GM19238 (cell line): ENCODE data around the gene NTNG1.

ENCODE experiments used
- DNase-seq: peaks from one replicate; pipeline ENCODE4 v3.0.0; 2011; ENCODE audit warnings: low spot score; ENCODE audit not compliant: insufficient read length

Gene NTNG1

DNA sequence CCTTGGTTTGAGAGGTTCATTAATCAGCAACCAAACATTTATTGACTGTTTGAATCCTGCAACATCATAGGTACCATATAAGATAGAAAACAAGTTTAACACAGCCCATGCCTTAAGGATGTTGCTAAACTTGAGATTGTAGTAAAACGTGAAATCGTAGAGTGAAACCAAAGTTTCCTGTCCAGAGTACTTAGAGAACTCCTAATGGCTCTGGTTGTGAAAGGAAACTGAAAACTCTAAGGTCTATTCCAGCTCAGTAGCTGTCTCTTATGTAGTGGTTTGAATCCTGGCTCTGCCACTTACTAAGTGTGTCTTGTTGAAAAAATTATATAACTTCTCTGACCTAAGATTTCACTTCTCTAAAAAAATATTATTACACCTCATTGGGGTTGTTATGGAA, 310.9 kb downstream of the NTNG1 start:
- no peak for DNase-seq

DNA sequence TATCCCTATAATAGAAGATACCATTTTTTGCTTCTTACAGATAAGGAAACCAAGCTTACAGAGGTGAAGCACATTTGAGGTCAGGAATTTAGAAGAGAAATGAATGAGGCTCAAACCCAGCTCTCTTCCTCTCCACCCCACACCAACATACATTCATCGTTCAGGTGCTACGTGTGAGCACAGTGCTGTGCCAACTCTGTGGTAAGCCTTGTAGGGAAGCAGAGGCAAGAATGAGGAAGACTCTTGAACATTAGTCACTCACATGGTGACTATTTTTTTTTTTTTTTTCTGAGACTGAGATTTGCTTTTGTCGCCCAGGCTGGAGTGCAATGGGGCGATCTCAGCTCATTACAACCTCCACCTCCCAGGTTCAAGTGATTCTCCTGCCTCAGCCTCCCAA, 314.0 kb downstream of the NTNG1 start:
- no peak for DNase-seq

DNA sequence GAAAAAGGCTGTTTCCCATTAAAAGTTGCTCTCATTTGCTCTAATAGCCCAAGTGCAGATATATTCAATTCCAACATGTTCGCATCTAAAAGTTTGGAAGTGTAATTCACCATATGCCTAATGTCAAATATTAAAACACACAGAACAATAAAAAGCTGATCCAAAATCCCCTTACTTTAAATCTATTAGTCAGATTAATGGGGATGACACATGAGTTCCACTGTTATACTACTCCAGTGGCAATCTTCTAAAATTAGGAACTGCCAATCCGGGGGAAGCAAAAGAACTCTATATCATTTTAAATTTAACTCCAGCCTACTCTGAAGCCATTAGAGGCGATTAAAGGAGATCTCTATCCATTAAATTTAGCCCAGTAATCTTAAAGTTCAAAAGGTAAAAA, 317.1 kb downstream of the NTNG1 start:
- DNase-seq = no peak

DNA sequence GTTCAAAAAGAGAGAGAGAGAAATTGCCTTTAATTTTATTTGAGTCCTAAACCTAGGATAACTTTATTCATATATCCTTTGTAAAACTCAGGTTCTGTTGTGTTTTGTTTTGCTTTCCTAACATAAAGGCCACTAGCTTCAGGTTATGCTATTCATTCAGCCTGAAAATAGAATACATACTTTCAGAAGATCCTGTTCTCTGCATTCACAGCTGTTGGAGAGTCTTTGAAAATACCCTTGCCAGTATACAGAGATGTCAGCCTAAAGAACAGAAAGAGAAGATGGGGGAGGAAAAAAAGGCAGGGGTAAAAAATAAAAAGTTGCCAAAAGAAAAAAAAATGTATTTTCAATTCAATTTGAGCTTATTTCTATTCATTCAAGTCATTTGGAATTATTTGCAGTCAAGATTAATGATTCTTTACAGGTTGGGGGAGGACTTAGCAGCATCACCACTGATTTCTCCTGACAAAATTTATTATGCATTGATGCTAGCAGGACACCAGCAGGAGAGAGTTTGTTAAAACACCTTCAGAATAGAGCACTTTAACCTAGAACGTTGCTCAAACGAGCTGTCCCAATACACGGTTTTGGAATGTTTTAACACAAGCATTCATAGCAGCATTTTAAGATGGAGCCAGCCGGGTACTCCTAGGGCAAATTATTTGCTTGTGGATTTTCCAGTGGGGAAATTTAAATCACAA, 318.5 kb downstream of the NTNG1 start:
- no peak for DNase-seq

DNA sequence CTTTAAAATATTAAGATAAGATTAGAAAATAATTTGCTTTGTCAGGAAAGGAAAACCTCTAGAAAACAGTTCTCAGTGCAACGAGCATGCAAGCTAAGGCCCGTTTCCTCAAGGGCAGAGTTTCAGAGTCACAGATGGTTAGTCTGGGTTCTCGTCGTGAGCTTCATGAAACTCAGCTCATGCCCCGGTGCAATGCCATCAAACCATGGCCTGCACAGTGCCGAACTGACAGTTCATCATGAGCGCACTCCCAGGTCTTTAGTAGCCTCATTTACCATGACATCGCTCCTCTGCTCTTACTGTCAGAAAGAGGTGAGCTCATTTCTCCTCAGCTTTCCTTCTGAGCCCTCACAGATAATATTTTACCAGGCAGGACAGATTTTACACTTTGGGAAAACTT, 319.2 kb downstream of the NTNG1 start:
- no peak for DNase-seq

DNA sequence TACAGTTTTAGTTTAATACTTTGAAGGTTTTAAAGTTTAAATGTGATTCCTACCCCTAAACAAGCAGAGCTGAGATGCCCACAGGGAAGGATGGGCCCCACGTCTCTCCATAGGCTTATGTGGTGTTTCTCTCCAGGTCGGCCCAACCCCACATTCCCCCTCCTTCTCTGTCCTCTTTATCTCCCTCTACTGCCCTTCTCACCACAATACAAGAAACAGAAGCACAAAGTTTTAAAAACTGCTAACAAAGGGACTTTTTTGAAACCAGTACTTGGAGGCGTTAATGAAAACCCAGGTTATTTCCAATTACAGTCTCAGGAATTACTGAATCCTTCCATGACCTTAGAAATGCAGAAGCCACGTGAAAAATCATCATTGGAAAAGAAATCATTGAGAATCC, 324.0 kb downstream of the NTNG1 start:
- DNase-seq = no peak

DNA sequence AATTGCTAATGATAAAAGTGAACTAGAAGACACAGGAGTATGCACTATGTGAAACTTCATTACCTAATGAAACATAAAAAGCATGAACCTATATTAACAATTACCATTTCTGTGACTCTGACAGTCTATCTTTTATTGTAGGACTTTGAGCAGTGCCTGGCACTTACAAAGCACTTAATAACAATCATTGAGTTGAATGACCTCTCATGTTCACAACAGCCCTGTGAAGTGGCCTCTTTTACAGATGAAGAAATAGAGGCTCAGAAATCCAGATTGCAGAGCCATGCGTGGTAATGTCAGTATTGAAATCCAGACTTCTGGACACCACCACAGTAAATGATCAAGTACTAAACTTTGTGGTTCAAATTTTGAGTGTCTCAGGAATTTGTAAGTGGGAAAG, 326.4 kb downstream of the NTNG1 start:
- no peak for DNase-seq

DNA sequence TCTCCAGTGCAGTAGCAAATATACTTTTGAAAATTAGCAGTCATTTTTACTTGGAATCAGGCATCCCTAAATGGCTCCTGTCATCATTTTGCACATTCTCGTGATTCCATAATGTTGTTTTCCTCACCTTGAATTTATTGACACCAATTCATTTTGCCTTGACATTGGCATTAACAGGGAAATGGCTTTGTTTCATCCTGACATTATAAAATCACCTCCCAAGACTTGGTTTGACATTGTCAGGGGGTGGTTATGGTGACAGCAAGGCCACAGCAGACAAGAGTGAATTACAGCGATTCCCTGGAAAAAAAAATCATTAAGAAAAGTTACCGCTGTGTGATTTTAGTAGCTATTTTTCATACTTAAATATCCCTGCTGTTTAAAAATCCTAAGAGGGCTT, 327.0 kb downstream of the NTNG1 start:
- DNase-seq = no peak

DNA sequence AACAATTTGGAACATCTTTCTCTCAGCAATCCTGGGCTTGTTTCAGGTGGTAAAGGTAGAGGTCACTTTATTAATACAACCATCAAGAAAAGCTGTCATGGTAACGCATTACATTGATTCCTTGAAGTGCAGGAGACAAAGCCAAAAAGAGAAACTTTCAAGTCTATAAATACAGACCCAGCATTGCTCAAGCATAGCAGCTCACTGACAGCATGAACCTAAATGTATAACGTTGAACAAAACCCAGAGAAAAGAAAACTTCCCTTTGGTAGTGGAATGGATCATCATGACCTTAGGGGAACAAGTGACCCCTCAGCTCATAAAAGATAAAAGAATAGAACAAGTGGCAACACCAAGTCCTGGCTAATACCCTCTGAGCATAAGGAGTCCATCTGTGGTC, 332.2 kb downstream of the NTNG1 start:
- no peak for DNase-seq

DNA sequence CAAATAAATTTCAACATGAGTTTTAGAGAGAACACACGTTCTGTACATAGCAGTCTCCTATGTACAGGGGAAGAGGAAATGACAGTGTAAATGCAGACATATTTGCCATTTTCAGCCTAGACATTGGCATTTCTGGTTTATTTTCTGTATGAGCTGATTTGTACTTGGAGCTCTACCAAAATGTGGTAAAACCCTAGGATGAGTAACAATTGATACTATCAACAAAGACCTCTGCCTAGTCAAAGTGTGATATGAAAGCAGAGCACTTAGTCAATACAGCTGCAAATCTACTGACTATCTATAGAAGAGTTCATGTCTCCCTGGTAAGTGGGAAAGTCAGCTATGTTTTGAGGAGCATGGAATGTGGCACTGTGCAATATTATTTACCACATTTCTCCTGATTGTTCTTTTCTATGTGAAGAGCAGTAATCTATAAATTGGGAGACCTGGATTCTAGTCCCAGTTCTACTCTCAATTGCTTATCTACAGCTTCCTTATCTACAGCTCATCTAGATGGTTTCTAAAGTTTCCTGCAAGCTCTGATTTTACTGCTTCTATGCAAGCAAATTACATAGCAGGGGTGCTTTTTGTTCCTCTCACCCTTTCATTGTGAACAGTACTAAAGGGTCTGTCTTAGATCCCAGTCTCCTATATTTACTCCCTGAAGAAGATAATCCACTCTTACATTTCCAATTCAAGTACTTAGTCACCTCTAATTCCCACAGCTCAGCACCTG, 334.2 kb downstream of the NTNG1 start:
- DNase-seq = no peak

DNA sequence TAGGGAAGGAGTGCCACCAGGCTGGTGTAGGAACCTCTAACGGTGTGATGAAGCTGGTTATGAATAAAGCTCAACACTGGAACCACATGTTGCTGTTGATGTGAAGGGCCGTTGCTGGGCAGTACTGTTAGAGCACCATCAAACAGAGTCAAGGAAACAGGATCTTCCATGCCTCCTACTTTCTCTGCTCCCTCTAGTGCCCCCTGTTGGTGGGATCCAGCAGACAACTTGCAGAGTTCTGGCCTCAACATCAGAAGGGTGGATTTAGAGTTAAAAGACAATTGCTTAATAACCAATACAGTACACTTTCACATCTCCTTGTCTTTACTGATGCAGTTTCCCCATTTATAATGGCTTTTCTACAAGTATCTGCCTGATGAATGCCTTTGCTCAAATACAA, 336.4 kb downstream of the NTNG1 start:
- DNase-seq = no peak

DNA sequence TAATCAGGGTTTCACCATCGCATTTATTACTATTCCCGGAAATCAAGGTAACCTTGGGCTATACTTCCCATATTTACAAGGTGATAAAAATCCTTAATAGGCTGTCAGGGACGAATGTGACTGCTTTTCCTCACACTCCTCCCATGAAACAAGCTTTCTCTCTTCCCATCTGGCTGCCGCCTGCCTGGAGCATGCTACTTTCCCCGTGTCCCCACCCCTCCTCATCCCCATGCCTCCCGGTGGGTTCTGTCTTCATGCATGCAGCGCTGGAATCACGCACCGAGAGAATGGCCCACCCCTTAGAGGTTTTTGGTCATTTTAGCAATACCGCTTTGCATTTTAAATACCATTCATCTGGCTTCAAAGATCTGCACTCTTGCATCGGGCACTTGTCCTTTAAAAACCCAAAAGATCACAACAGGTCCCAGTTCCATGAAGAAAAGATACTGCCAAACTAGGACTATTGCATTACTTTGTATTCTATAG, 339.1 kb downstream of the NTNG1 start:
- DNase-seq = no peak

DNA sequence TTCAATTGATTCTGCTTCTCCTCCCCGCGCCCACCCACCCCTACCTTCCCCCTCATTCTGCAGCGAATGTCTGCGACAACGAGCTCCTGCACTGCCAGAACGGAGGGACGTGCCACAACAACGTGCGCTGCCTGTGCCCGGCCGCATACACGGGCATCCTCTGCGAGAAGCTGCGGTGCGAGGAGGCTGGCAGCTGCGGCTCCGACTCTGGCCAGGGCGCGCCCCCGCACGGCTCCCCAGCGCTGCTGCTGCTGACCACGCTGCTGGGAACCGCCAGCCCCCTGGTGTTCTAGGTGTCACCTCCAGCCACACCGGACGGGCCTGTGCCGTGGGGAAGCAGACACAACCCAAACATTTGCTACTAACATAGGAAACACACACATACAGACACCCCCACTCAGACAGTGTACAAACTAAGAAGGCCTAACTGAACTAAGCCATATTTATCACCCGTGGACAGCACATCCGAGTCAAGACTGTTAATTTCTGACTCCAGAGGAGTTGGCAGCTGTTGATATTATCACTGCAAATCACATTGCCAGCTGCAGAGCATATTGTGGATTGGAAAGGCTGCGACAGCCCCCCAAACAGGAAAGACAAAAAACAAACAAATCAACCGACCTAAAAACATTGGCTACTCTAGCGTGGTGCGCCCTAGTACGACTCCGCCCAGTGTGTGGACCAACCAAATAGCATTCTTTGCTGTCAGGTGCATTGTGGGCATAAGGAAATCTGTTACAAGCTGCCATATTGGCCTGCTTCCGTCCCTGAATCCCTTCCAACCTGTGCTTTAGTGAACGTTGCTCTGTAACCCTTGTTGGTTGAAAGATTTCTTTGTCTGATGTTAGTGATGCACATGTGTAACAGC, 339.9 kb downstream of the NTNG1 start:
- DNase-seq = no peak

DNA sequence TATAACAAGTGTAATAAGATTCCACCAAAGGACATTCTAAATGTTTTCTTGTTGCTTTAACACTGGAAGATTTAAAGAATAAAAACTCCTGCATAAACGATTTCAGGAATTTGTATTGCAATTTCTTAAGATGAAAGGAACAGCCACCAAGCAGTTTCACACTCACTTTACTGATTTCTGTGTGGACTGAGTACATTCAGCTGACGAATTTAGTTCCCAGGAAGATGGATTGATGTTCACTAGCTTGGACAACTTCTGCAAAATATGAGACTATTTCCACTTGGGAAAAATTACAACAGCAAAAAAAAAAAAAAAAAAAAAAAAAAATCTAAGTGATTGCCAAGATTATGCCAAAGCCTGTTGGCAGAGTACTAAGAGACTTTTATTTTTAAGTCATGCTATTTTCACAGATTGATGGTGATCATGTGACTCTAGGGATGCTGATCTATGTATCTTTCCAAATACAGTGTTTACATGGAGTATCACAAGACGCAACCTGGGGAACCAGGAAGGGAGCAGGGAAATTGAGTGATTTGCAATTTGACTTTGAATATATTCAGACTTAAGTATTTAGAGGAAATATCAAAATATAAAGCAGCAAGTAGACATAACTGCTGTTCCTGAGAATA, 341.0 kb downstream of the NTNG1 start:
- no peak for DNase-seq

DNA sequence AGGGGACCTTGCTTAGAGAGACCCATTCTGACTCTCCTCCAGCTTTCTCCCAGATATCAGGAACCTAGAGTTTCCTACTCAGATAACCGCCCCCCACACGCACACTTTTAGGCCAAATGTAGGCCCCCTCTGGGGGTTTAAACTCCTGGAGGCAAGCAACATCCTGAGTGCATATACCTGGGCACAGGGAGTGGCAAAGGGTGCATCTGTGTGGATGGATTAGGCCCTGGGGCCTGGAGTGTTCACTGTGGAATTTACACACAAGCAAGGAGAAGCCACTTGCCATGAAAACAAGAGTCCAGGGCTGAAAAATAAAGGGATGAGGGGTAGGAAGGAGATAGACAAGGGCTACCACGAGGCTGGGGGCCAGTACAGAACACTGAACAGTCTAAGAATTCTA, 343.1 kb downstream of the NTNG1 start:
- DNase-seq = no peak

DNA sequence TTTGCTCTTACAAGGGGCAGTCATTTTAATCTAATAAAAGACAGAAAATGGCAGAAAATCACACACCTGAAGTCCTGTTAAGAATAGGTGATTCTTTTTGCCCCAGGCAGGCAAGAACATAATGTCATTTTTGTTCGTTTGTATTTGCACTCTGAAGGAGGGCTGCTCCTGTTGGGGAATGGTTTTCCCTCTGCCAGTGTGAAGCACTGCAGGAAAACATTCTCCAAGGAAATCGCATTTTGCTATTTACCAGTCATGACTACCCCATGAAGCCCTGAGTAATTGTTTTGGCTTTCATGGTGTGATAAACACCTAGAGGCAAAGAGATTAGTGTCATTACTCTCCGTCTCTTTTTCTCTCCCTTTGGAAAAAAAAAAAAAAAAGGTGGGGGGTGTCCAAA, 345.5 kb downstream of the NTNG1 start:
- no peak for DNase-seq

DNA sequence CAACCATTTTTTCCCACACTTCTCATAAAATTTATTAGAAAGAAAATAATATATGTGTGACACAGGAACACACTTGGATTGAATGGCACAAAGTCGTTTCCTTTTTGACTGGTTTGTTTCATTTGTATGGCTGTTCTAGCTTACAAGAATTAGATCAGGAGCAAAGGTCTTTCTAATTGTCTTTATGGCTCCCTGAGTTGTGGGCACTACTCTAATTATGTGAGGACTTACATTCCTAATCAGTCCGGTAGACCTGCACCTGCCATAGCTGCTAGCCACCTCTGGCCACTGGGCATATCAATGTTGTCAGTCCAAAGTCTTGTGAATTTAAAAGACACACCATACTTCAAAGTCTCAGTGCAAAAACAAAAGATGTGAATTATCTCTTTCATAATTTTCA, 346.7 kb downstream of the NTNG1 start:
- no peak for DNase-seq

DNA sequence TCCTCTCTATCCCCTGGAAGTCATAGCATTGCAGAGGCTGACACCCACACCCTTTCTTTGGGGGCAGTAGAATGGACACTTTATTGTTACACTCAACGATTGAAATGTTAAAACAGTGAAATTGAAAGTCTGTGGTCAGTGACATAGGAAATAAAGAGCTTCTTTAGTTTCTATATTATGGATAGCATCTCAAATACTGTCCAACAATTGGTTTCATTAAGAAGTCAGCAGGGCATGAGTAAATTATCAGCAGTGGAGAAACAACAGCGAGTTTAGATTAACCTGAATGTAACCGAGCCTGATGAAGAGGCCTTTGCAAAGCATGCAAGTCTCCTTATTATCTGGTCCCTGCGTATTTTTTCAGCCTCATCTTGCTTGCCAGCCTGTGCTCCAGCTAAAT, 350.7 kb downstream of the NTNG1 start:
- DNase-seq = no peak

DNA sequence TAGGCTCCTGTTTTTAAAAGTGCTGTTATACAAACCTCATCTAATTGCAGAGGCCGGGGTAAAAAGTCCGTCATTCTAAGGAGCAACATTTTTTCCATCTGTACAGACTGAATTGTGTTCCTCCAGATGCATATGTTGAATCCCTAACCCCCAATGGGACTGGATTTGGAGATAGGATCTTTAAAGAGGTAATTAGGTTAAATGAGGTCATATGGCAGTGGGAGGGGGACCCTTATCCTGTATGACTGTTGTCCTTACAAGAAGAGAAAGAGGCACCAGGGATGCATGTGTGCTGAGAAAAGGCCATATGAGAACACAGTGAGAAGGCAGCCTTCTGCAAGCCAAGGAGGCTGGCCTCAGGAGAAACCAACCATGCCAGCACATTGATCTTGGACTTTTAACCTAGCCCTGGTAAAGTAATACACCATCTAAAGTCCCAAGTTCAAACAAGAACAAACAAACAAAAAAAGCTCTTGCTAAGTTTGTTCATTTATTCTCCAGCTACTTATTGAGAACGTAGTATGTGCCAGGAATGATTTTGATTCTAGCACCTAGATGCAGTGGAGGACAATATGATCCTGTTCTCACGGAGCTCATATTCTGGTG, 352.4 kb downstream of the NTNG1 start:
- no peak for DNase-seq

DNA sequence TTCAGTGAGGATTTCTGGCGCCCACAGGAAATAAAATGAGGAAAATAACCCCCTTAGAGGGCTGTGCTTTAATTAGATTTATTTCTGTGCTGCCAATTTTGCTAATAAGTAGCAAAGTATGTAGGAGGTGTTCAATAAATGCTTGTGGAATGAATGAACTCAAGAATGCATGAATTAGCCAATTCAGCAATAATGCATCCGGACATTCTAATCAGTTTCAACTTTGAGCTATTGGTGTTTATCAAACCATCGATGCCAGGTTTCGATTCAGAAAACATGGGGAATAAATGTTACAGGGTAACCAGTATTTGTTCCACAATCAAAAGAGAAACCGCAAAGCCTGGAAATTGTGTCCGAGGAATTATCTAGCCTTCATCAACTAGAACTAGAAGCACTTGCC, 353.2 kb downstream of the NTNG1 start:
- DNase-seq = no peak

DNA sequence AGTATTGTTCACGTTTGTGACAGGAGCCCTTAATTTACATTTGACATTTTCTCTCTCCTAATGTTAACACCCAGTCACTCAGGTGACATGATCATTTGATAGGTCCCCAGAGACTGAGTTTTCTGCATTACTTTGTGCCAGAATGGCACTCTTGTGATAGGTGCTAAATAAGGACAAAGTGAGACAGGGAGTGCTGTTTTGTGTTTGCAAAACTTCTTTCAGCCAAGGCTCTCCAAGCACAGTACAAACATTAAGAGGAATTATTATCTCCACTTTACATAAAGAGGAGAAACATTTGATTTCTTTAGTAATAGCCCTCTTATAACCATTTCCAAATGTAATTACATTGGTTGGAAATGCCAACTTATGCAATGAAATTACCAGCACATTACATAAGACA, 355.2 kb downstream of the NTNG1 start:
- no peak for DNase-seq
